NCI-H526 treated with DMSO at 0.1 percent for 48 hours (cell line): Measurements from ENCODE around the gene TADA2A.
"Not testable (repeated sequence)": the region's sequence is repeated elsewhere in the genome, so short reads cannot be mapped to it uniquely, and the experiment has no call there.

Source experiments
- DNase-seq: peaks from one replicate; lab custom pipeline; 2025; lab: John Stamatoyannopoulos, UW

Gene TADA2A

DNA sequence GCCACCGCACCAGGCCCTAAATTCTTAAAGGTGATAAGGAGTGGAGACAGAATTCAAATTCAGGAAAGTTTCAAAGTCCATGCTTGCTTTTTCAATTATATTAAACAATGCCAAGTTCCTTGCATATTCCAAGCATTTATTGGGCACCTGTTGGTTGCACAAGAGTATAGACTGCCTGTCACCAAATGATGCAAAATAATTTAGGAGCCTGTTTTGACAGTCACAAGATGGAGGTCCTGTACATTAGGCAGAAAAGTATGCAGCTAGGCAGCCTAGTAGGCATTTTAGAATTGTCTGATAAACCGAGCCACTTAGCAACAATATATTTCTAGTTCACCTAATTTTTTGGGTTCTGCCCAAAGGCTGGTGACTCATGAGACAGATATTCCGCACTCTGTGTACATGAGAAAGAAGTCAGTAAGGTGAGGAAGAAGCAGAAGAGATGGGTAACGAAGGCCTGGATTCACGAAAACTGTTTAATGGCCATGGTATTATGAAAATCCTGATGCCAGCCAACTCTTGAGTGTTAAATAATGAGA is 7.4 kb upstream of the TADA2A start:
- DNase-seq, result no peak

DNA sequence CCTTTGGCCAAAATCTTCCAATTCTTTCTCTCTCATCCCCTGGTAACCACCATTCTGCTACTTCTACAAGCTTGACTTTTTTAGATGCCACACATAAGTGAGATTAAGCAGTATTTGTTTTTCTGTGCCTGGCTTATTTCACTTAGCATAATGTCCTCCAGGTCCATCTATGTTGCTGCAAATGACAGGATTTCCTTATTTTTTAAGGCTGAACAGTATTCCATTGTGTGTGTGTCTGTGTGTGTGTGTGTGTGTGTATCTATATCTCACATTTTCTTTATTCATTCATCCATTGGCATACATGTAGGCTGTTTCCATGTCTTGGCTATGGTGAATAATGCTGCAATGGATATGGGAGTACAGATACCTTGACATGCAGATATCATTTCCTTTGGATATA is 6.2 kb upstream of the TADA2A start:
- no peak for DNase-seq

DNA sequence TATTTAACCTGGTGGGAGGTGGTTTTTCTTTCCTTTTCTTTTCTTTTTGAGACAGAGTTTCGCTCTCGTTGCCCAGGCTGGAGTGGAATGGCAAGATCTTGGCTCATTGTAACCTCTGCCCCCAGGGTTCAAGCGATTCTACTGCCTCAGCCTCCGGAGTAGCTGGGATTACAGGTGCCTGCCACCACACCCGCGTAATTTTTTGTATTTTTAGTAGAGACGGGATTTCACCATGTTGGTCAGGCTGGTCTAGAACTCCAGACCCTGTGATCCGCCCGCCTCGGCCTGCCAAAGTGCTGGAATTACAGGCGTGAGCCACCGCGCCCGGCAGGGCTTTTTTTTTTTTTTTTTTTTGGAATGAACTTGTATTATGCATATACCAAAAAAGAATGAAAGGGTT is 1.2 kb upstream of the TADA2A start:
- DNase-seq, result not testable (repeated sequence)

DNA sequence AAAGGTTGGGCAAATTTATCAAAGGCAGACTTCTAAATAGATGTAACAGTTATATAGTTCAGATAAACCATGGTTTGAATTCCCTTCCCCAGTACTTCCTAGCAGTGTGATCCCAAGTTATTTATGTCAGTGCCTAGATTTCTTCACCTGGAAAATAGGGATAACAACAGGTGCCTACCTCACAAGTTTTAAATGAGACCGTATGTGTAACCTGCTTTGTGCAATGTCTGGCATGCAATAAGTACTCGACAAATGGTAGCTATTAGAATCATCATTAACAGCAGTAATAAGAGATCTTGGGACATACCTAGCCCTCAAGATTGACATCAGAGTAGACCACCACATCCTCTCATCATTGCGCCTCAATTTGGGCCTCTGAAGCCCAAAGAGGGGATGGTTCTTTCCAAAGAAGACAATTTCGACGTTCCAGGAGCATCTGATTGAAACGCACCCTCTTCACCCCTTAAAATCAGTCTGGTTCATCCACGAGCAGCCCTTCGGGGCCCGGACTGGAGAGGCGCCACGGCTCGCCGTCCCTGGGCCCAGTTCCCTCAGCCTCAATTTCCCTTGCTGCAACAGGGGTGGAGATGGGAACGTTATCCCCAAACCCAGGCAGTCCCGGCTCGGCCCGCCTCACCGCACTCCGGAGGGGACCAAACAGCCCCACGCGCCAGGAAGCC is 591 bp upstream of the TADA2A start:
- no peak for DNase-seq

DNA sequence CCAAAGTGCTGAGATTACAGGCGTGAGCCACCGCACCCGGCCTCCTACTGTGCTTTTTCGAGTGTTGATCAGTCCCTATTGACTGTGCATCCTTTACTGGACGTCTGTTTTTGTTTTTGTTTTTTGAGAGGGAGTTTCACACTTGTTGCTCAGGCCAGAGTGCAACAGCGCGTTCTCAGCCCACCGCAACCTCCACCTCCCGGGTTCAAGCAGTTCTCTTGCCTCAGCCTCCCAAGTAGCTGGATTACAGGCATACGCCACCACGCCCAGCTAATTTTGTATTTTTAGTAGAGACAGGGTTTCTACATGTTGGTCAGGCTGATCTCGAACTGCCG is 1.4 kb downstream of the TADA2A start:
- DNase-seq, result not testable (repeated sequence)

DNA sequence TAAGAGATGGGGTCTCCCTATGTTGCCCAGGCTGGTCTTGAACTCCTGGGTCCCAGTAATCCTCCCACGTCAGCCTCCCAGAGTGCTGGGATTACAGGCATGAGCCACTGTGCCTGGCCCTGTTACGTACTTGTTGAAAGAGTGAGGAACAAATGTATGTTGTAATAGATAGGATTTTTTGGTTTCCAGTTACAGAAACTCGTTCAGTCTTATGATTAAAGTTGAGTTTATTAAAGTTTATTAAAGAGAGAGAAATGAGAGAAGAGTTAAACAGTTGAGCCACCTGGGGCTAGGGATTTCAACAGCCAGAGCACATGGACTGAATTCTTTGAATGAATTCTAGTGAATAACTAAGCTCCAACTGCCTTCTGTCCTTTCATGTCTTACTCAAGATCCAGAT is 3.7 kb downstream of the TADA2A start:
- DNase-seq, result no peak

DNA sequence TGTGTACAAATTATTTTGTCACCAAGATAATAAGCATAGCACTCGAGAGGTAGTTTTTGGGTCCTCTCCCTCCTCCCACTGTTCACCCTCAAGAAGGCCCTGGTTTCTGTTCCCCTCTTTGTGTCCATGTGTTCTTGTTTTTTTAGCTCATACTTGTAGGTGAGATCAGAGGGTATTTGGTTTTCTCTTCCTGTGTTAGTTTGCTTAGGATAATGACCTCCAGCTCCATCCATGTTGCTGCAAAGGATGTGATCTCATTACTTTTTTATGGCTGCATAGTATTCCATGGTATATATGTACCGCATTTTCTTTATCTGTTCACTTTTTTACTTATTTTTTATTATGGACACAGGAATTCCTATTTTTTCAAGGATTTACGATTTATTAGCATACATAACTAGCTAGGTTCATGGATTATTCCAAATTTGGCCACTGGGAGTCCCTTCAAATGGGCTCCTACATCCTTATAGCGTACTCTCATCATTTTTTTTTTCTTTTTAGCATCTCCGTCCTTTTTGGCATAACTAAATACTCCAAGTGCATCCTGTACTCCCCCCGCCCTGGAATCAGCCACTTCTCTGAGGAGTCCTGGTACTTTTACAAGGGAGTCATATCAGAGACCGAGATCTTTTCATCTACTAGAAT is 7.3 kb downstream of the TADA2A start:
- DNase-seq, result no peak

DNA sequence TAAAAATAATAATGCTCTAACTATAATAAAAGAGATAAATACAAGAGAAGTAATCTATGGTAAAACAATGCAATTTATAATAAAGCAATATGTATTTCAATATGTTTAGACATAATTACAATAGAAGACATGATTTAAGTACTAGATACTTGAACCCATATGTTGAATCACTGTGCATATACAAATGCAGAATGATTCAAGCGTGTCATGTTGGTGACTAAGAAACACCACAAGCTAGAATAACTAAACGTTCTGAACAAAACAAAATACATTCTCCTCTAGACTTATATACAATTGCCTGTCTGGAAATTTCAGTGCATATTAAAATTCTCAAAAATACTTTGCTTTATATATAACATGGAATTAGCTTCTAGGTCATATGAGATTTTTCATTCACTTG is 11.2 kb downstream of the TADA2A start:
- DNase-seq, result no peak

DNA sequence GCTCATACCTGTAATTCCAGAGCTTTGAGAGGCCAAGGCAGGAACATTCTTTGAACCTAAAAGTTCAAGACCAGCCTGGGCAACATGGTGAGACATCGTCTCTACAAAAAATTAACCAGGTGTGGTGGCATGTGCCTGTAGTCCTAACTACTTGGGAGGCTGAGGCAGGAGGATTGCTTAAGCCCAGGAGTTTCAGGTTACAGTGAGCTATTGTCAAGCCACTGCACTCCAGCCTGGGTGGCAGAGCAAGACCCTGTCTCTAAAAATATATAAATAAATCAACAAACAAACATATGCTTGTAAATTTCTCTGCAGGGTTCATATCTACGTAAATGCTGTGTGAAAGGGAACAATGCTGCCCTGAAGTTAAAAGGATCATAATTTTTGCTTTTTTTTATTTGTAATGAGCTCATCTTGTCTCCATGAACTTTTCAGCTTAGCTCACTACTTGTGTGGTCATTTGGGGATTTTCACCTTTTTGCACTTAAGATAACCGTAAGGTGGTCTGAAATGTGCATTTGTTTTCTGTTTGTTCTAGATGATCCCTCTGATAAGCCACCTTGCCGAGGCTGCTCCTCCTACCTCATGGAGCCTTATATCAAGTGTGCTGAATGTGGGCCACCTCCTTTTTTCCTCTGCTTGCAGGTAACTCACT is 16.4 kb downstream of the TADA2A start:
- DNase-seq, result no peak

DNA sequence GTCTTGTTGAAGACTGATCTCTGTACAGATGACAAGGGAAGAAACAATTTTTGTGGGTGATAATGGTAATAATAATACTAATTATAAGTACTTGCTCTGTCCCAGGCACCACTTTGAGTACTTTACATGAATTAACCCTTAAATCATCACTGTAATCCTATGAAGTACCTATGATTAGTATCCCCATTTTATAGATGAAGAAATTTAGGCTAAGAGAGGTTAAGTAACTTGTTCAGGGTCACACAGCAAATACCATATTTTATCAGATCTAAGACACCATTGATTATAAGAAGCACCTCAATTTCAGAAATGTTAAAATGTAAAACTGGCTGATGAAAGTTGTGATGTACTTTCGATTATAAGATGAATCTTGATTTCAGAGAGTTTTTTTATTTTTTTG is 18.6 kb downstream of the TADA2A start:
- no peak for DNase-seq

DNA sequence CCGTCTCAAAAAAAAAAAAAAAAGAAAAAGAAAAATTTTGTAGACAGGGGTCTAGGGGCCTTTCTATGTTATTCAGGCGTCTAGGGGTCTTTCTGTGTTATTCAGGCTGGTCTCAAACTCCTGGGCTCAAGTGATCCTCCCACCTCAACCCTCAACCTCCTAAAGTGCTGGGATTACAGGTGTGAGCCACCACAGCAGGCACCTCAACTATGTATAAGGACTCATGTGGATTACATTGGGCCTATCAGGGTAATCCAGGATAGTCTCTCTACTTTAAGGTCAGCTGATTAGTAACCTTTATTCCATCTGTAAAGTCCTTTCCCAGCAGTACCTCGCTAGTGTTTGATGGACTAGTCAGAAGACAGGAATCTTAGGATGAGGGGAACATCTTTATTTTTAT is 22.4 kb downstream of the TADA2A start:
- no peak for DNase-seq

DNA sequence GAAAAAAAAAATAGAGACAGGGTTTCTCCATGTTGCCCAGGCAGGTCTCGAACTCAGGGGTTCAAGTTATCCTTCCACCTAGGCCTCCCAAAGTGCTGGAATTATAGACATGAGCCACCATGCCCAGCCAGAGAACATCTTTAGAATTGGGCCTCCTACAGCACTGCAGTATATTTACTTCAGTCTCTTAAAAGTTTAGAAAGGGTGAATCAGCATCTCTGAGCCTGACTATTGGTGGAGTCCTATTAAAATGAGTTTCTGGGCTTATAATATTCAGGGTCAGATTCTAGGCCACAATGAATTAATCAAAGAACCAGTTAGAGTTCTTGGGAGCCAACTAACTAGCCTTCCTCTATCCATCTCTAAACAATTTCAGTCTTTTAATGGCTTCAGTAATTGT is 22.8 kb downstream of the TADA2A start:
- DNase-seq, result no peak

DNA sequence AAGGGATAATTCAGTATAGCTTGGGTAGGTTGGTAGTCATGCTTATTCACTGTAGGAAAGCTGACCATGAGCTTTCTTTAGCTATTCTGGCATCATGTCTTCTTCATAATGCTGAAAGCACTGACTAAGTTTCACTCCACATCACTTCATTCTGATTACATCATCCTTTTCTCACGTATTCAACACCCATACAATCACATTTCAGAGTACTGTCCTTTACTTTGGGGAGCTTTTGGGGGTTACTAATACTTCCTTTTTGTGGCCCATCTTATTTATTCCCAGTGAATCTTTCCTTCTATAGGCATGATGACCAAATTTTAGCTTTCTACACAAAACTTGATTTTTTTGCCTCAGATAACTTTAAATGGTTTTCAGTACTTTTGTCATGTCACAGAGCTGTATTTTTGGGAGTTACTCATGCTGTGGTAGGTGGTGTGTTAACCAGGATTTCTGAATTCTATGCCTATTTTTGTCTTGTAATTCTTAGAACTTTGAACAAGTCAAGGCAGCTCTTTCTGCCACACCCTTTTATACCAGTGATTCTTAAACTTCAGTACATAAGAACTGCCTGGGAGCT is 23.5 kb downstream of the TADA2A start:
- DNase-seq, result no peak

DNA sequence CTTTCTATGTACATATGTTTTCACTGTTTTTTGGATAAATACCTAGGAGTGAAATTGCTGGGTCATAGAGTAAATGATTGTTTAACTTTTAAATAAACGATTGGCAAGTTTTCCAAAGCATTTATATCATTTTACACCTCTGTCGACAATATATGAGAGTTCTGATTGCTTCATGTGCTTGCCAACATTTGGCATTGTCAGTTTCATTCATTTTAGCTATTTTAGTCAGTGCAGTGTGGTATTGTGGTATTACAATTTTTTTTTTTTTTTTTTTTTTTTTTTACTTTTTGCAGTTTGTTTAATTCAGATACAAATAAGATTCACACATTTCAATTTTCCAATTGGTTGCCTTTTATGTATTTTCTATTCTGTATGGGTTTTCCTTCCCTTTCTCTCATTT is 26.0 kb downstream of the TADA2A start:
- no peak for DNase-seq

DNA sequence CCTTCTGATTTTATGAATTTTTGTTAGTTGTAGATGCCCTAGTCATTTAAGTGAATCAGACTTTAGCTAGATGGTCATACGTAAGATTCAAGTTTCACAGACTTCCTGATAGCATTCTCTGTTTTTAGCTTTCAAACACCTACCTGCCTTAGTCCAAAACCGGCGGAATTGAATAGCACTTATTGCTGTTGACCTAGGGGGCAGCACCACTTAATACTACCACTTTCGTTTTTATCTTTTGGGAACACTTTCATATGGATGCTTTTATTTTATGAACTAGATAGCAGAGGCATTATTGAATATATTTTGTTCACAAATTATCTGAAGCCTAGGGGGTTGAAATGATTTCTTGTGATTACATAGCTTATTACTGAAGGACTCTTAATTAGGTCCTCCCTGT is 31.5 kb downstream of the TADA2A start:
- no peak for DNase-seq

DNA sequence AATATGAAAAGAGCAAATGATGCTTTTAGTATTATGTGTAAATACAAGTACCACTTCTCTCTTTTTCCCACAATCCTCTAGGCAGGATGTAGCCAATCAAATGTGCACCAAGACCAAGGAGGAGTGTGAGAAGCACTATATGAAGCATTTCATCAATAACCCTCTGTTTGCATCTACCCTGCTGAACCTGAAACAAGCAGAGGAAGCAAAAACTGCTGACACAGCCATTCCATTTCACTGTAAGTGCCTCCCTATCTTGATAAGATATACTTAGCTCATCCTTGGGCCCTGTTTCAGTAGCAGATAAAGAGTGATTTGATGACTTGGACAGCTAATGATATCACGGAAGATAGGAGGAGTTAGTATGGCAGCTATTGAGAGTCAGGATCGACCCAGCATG is 33.7 kb downstream of the TADA2A start:
- DNase-seq, result no peak

DNA sequence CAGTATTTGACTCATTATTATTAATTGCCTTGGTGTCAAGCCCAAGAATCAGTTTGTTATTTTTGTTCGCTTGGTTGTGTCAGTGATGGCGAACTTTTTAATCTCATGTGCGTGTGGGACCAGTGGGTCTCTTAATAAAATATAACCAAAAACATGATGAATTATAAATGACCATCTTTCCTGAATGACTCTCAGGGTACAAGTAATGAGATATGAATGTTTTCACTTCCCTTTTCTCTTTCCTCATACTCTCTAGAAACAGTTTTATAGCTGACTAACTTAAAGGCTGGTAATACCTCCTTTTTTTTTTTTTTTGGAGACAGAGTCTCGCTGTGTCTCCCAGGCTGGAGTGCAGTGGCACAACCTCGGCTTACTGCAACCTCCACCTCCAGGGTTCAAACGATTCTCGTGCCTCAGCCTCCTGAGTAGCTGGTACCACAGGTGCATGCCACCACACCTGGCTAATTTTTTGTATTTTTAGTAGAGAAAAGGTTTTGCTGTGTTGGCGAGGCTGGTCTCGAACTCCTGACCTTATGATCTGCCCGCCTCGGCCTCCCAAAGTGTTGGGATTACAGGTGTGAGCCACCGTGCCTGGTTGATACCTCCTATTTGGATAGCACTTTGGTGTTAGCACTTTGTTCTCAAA is 34.8 kb downstream of the TADA2A start:
- not testable (repeated sequence) for DNase-seq

DNA sequence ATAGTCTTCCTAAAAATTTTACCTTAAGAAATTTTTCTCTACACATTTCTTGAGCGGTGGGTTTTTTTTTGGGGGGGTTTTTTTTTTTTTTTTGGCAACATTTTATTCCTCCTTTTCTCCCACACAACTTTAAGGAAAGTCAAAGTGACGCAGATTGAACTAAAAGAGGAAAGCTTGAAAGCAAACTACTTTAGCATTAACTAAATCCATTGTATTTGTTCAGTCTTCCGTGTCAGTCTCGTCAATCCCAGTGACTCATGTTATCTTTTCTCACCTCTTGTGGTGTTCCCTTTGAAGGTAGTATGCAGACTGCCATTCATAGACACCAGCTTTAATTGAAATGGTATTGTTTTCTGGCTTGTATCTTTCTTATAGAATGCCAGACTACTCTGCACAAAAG is 39.3 kb downstream of the TADA2A start:
- no peak for DNase-seq

DNA sequence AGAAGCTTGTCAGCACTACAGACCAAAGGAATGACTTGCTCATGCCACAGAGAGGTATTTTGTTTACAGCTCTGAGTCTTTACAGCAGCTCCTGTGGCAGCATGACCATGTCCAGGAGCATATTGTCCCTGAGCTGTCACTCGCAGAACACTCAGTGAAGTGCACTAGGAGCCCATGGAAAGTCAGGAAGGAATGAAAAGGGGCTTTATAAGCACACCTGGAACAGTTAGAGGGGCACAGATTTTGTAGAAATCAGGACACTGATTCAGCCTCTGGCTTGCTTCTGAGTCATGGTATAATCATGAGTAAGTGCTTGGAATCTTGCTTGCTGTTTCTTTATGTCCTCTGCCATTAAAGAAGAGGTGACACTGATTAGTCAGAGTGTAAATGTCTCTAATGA is 41.0 kb downstream of the TADA2A start:
- DNase-seq, result no peak

DNA sequence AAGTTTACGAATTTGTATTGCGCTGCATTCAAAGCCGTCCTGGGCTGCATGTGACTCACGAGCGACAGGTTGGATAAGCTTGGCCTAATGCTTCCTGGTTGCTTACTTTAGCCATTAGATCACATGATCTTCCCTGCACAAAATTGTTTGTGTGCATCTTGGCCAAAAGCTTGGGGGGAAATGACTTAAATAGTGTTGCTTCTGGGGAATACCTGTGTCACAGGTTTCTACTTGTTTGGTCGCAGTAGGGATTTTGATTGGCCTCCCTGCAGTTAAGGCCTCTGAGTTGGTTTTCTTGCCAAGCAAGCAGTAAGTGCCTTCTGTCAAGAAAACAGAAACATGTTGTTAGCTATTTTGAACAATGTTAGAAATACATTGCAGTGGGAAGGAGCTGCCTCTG is 43.4 kb downstream of the TADA2A start:
- DNase-seq, result no peak

DNA sequence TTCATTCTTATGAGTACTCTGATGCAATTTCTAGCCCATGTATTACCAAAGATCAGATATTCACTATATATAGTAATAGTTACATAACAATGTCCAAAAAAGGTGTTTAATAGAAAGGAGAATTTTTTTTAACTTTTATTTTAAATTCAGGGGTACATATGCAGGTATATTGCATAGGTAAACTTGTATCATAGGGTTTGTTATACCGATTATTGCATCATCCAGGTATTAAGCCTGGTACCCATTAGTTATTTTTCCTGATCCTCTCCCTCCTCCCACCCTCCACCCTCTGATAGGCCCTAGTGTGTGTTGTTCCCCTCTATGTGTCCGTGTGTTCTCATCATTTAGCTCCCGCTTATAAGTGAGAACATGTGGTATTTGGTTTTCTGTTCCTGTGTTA is 51.1 kb downstream of the TADA2A start:
- DNase-seq, result not testable (repeated sequence)

DNA sequence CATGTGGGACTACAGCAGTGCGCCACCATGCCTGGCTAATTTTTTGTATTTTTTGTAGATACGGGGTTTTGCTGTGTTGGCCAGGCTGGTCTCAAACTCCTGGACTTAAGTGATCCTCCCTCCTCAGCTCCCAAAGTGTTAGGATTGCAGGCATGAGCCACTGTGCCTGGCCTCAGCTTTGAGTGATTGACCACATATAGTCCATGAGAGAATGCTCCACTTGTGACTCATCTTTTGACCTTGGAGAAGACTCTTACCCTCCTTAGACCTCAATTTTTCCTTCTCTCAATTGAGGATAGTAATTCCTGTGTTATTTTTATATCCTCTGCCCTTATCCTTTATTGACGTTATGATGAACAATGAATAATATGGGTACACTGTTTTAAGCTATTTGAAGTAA is 52.1 kb downstream of the TADA2A start:
- DNase-seq, result no peak

DNA sequence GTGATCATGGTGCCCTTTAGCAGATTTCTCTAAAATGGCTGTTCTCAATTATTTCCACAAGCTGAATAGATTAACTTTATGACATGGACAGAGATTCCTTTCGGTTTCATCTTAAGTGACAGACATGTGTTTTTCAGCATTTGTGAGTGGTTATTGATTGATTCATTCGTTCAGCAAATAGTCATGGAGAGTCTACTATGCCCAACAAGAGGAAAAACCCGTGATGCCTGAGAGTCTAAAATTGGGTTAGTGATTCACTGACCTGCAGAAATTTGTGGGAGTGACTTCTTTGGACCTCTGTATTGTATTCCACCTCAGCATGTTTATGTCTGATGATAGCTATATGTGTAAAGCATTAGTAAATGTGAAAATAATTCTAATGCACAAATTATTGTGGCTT is 55.0 kb downstream of the TADA2A start:
- DNase-seq, result no peak
